ENCODE data around the gene RASGRF1. TPM values are rescaled to one million over a fixed set of nuclear protein-coding genes. Genes with fewer than 3 reads are reported as not detected.
A peak's percentile ranks its signal among the peaks of the same experiment; 100 is the strongest.
"Not testable (repeated sequence)": the region's sequence is repeated elsewhere in the genome, so short reads cannot be mapped to it uniquely, and the experiment has no call there.

Gene RASGRF1
- total RNA-seq, 1 donor from 2014 or later, result 0.41 TPM

DNA sequence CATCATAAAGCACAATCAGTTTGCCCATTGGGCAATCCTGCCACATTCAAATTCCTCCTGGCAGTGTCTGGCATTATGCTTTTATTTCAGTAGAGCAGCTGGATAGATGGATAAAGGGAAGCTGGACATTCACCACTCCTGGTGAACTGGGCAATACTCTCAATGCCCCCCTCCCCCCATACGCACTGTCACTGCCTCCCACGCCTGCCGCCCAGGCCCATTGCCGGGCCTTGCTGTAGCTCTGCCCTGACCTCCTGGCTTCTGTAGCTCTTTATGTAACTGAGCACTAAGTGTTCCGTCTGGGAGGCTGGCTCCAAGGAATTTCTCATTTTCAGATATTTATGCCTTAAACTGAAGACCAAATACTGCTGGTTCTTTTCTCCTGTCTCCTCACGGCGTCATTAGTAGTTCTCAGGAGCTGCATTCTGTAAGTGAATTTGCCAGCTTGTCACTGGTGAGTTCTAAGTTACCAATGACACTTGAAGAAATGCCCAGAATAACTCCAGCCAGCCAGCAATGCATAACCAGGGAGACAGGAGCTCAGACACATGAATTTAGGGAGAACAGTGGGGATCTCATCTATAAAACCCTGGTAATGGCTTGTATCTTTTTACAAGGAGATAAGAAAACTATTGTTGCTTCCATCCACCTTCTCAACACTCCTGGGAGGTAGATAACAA lies 25.5 kb upstream of the RASGRF1 start:
- Mint-ChIP-seq H3K27me3 (peaks cover 37% of the 10 kb centered on the region), H3K4me3 (no peak overlapping the region), H3K27ac (no peak overlapping the region), H3K36me3 (no peaks in the 10 kb centered on the region), H3K4me1 (ENCODE audit: unreplicated experiment) (no peaks in the 10 kb centered on the region), H3K9me3 (no peaks in the 10 kb centered on the region)
- TF ChIP-seq, protein P1, sequence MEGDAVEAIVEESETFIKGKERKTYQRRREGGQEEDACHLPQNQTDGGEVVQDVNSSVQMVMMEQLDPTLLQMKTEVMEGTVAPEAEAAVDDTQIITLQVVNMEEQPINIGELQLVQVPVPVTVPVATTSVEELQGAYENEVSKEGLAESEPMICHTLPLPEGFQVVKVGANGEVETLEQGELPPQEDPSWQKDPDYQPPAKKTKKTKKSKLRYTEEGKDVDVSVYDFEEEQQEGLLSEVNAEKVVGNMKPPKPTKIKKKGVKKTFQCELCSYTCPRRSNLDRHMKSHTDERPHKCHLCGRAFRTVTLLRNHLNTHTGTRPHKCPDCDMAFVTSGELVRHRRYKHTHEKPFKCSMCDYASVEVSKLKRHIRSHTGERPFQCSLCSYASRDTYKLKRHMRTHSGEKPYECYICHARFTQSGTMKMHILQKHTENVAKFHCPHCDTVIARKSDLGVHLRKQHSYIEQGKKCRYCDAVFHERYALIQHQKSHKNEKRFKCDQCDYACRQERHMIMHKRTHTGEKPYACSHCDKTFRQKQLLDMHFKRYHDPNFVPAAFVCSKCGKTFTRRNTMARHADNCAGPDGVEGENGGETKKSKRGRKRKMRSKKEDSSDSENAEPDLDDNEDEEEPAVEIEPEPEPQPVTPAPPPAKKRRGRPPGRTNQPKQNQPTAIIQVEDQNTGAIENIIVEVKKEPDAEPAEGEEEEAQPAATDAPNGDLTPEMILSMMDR (conservative IDR thresholded peaks at IDR 0.05), result no peak
- DNase-seq (ENCODE audit: extremely low spot score, unreplicated experiment), result no peak

DNA sequence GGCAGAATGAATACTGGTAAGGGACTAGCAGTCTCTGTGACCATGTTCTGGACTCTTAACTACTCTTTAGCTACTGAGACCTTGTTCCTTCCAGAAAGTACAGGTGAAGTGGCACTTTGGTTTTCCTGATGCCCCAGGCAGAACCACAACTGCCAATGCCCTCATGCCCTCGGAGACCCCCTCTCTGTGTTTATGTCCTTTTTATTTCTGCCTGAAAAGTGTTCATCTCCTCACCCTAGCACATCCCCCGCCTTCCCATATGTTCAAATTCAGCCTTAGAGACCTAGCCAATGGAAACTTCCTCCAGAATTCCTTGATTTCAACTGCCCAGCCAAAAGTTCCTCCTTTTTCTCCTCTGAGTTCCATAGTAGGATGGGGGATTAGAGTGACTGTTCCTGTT lies 23.3 kb upstream of the RASGRF1 start:
- Mint-ChIP-seq H3K27me3 (peaks cover 48% of the 10 kb centered on the region), H3K4me1 (ENCODE audit: unreplicated experiment) (no peaks in the 10 kb centered on the region)

GRCh38 chr15:79111404-79111803 lies 20.8 kb upstream of the RASGRF1 start:
- DNase-seq (ENCODE audit: extremely low spot score, unreplicated experiment); H3K4me1 Mint-ChIP-seq (ENCODE audit: unreplicated experiment); H3K36me3 Mint-ChIP-seq; H3K27ac Mint-ChIP-seq; H3K9me3 Mint-ChIP-seq; H3K4me3 Mint-ChIP-seq: not testable (repeated sequence)
- peaks cover 56% of the 10 kb centered on the region for H3K27me3 Mint-ChIP-seq

More for the DNA sequence above, 23.3 kb upstream of the RASGRF1 start:
- H3K4me3 Mint-ChIP-seq, result no peak overlapping the region
- DNase-seq (ENCODE audit: extremely low spot score, unreplicated experiment), result no peak
- H3K9me3 Mint-ChIP-seq, result no peaks in the 10 kb centered on the region
- no peaks in the 10 kb centered on the region for H3K36me3 Mint-ChIP-seq
- no peak overlapping the region for H3K27ac Mint-ChIP-seq
- TF ChIP-seq, protein P1 (conservative IDR thresholded peaks at IDR 0.05), result no peak

DNA sequence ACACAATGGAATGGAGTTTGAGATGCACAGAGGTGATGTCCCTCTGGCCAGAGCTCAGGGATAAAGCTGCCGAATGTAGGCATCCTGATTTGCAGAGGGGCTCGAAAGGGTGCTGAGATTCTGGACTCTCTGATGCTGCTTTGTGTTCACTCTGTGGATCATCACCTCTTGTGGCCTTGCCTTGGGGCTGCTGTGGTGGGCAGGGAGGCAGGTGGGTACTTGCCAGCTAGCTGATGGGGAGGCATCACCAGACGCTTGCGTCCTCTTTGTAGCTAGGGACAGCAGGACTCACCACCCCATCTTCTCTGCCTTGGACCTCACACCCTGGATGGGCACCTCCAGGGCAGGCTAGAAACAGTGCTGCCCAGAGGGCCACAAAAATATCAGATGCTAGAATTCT lies 14.6 kb upstream of the RASGRF1 start:
- H3K36me3 Mint-ChIP-seq, result no peaks in the 10 kb centered on the region
- H3K4me1 Mint-ChIP-seq (ENCODE audit: unreplicated experiment), result no peaks in the 10 kb centered on the region
- H3K4me3 Mint-ChIP-seq, result no peak overlapping the region
- peaks cover 81% of the 10 kb centered on the region for H3K27me3 Mint-ChIP-seq
- H3K27ac Mint-ChIP-seq, result no peak overlapping the region
- no peaks in the 10 kb centered on the region for H3K9me3 Mint-ChIP-seq
- TF ChIP-seq, protein P1 (conservative IDR thresholded peaks at IDR 0.05), result no peak
- no peak for DNase-seq (ENCODE audit: extremely low spot score, unreplicated experiment)

GRCh38 chr15:79102595-79102994 lies 12.0 kb upstream of the RASGRF1 start:
- H3K4me3 Mint-ChIP-seq, result no peak overlapping the region
- no peaks in the 10 kb centered on the region for H3K9me3 Mint-ChIP-seq
- no peaks in the 10 kb centered on the region for H3K36me3 Mint-ChIP-seq
- H3K27ac Mint-ChIP-seq, result no peak overlapping the region
- H3K27me3 Mint-ChIP-seq, result peaks cover 86% of the 10 kb centered on the region
- DNase-seq (ENCODE audit: extremely low spot score, unreplicated experiment), result peak; percentile 31
- TF ChIP-seq, protein P1 (conservative IDR thresholded peaks at IDR 0.05), result no peak
- H3K4me1 Mint-ChIP-seq (ENCODE audit: unreplicated experiment), result no peaks in the 10 kb centered on the region

DNA sequence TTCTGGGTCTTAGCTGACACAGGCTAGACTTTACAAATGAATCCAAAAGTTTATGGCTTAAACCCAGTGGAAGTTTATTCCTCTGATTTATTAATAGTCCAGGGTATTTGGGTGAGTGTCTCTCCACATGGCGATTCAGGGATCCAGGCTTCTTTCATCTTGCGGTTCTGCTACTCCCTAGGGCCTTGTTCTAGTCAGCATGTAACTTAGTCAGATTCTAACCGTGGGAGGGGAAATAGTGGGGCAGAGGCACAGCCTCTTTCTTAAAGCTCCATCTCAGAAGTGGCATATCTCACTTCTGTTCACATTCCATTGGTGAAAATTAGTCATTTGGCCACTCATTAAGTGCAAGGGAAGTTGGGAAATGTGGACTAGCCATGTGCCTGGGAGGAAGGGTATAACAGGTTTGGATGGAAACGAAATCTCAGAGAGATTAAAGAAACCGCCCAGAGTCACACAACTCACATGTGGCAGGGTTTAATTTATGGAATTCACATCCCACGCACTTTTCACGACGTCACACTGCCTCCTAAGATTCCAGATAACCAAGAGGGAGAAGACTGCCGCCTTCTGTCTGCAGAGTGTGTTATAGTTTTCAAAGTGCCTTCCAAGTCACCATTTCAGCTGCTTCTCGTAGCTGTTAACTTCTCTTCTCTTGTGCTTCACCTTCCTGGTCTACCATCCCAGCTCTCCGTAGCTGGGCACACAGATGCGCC lies 11.4 kb upstream of the RASGRF1 start:
- H3K4me1 Mint-ChIP-seq (ENCODE audit: unreplicated experiment), result no peaks in the 10 kb centered on the region
- TF ChIP-seq, protein P1 (conservative IDR thresholded peaks at IDR 0.05), result no peak
- DNase-seq (ENCODE audit: extremely low spot score, unreplicated experiment), result no peak
- H3K9me3 Mint-ChIP-seq, result no peaks in the 10 kb centered on the region
- H3K4me3 Mint-ChIP-seq, result no peak overlapping the region
- no peaks in the 10 kb centered on the region for H3K36me3 Mint-ChIP-seq
- H3K27ac Mint-ChIP-seq, result no peak overlapping the region
- peaks cover 87% of the 10 kb centered on the region for H3K27me3 Mint-ChIP-seq
